Liver (tissue), 10 donors: Measurements from ENCODE around the gene MLLT10. TPM values are rescaled to one million over a fixed set of nuclear protein-coding genes. Genes with fewer than 3 reads are reported as not detected.

Experiments used
- DNase-seq: peaks from one replicate; pipeline ENCODE4 v3.0.0-alpha.2; 2017; ENCODE audit warnings: low spot score
- H3K27ac ChIP-seq, 2 donors: one replicate each; pipeline ENCODE4 v1.7.0; 2013; ENCODE audit warnings: inconsistent platforms in 2 of 2, low read length in 2 of 2, control low read depth in 1 of 2, low read depth in 1 of 2, mild to moderate bottlenecking in 1 of 2
- H3K27me3 ChIP-seq, 4 donors: one replicate each; pipeline versions ENCODE4 v1.6.1 to v1.7.0; 2013; ENCODE audit warnings: low read length in 3 of 4, inconsistent platforms in 1 of 4, mild to moderate bottlenecking in 1 of 4, moderate library complexity in 1 of 4; ENCODE audit not compliant: control insufficient read depth in 4 of 4, insufficient read depth in 4 of 4
- H3K36me3 ChIP-seq, 4 donors: one replicate each; pipeline versions ENCODE4 v1.6.1 to v1.7.0; 2013; ENCODE audit warnings: low read length in 3 of 4, mild to moderate bottlenecking in 3 of 4, low read depth in 1 of 4, moderate library complexity in 1 of 4; ENCODE audit not compliant: control insufficient read depth in 4 of 4, insufficient read depth in 3 of 4
- H3K4me1 ChIP-seq, 4 donors: one replicate each; pipeline versions ENCODE4 v1.6.1 to v1.7.0; 2013; ENCODE audit warnings: low read length in 3 of 4, mild to moderate bottlenecking in 3 of 4, moderate library complexity in 1 of 4; ENCODE audit not compliant: control insufficient read depth in 4 of 4, insufficient read depth in 4 of 4
- H3K4me3 ChIP-seq, 3 donors: one replicate each; pipeline versions ENCODE4 v1.6.1 to v1.7.0; 2013; ENCODE audit warnings: low read length in 3 of 3, control low read depth in 1 of 3, low read depth in 1 of 3, mild to moderate bottlenecking in 1 of 3
- H3K9ac ChIP-seq, 2 donors: one replicate each; pipeline ENCODE4 v1.7.0; 2013; ENCODE audit warnings: low read length in 2 of 2, mild to moderate bottlenecking in 2 of 2, moderate library complexity in 2 of 2, control low read depth in 1 of 2, low read depth in 1 of 2
- H3K9me3 ChIP-seq, 4 donors: one replicate each; pipeline versions ENCODE4 v1.6.1 to v1.7.0; 2013; ENCODE audit warnings: low read length in 3 of 4; ENCODE audit not compliant: control insufficient read depth in 4 of 4
- ATF3 ChIP-seq: IDR thresholded peaks from 2 replicates; pipeline ENCODE4 v1.6.1; 2016; ENCODE audit warnings: antibody characterized with exemption
- CTCF ChIP-seq: fragments of 150-350 bp; IDR thresholded peaks from 2 replicates; pipeline ENCODE4 v1.5.1; 2017; ENCODE audit warnings: improper control_type of control experiment, low read depth, low read length; ENCODE audit not compliant: missing input control
- FOXA1 ChIP-seq: IDR thresholded peaks from 2 replicates; pipeline ENCODE4 v1.6.1; 2016; ENCODE audit warnings: antibody characterized with exemption
- FOXA2 ChIP-seq: IDR thresholded peaks from 2 replicates; pipeline ENCODE4 v1.6.1; 2016; ENCODE audit warnings: antibody characterized with exemption
- GABPA ChIP-seq, 2 donors: IDR thresholded peaks in 1 of 2; conservative IDR thresholded peaks in 1 of 2; 2 replicates each; pipeline ENCODE4 v1.6.1; 2016; ENCODE audit warnings: antibody characterized with exemption in 2 of 2, mild to moderate bottlenecking in 1 of 2, moderate library complexity in 1 of 2
- HNF4A ChIP-seq, 2 donors: conservative IDR thresholded peaks; 2 replicates each; pipeline ENCODE4 v1.6.1; 2016; ENCODE audit warnings: antibody characterized with exemption in 2 of 2, mild to moderate bottlenecking in 2 of 2
- HNF4G ChIP-seq: IDR thresholded peaks from 2 replicates; pipeline ENCODE4 v1.6.1; 2016; ENCODE audit warnings: antibody characterized with exemption
- JUND ChIP-seq, 2 donors: IDR thresholded peaks; 2 replicates each; pipeline ENCODE4 v1.6.1; 2016; ENCODE audit warnings: antibody characterized with exemption in 2 of 2
- NR2F2 ChIP-seq: IDR thresholded peaks from 2 replicates; pipeline ENCODE4 v1.6.1; 2016; ENCODE audit warnings: antibody characterized with exemption
- RAD21 ChIP-seq, 2 donors: IDR thresholded peaks; 2 replicates each; pipeline ENCODE4 v1.6.1; 2016; ENCODE audit warnings: antibody characterized with exemption in 2 of 2, mild to moderate bottlenecking in 2 of 2
- RXRA ChIP-seq, 2 donors: IDR thresholded peaks; 2 replicates each; pipeline ENCODE4 v1.6.1; 2017 to 2018; ENCODE audit warnings: antibody characterized with exemption in 2 of 2, mild to moderate bottlenecking in 1 of 2
- SP1 ChIP-seq: IDR thresholded peaks from 2 replicates; pipeline ENCODE4 v1.6.1; 2018; ENCODE audit warnings: antibody characterized with exemption, mild to moderate bottlenecking
- TAF1 ChIP-seq: conservative IDR thresholded peaks from 2 replicates; pipeline ENCODE4 v1.6.1; 2016; ENCODE audit warnings: antibody characterized with exemption, mild to moderate bottlenecking
- YY1 ChIP-seq: IDR thresholded peaks from 2 replicates; pipeline ENCODE4 v1.6.1; 2016; ENCODE audit warnings: antibody characterized with exemption, mild to moderate bottlenecking
- ZBTB33 ChIP-seq: IDR thresholded peaks from 2 replicates; pipeline ENCODE4 v1.6.1; 2016; ENCODE audit warnings: antibody characterized with exemption
- WGBS: extraction: QIAGEN DNeasy Blood & Tissue Kit; methylation state at CpG from one replicate; pipeline ENCODE4 v1.1.7; 2013; 5-methylcytosine and 5-hydroxymethylcytosine counted together
- polyA plus RNA-seq, 2 donors: library from polyadenylated mRNA; stranded (reverse) in 1 of 2; unstranded in 1 of 2; fragments of 200-250 nt in 1 of 2; fragments of >200 nt in 1 of 2; fragmentation: Nextera tagmentation in 1 of 2; extraction: Ambion mirVana in 1 of 2; gene quantifications; one replicate each; pipeline versions ENCODE4 v1.2.1 to v1.2.3, GENCODE V29; 2013 to 2015
- small RNA-seq: library from RNA; depleted of rRNA; stranded (forward); fragments of <200 nt; gene quantifications from one replicate; pipeline ENCODE3, GENCODE V24; 2014
- total RNA-seq, 2 donors: library from RNA; depleted of rRNA; stranded (reverse); fragments of >200 nt; gene quantifications; one replicate each; pipeline ENCODE4 v1.2.3, GENCODE V29; 2014
- TF ChIP-seq, protein P1 (sequence below): IDR thresholded peaks from 2 replicates; pipeline ENCODE4 v1.6.1; 2016; ENCODE audit warnings: antibody characterized with exemption
- donor health status: healthy.
- donor health status: healthy.
- donor health status: healthy.
- donor health status: healthy.
- donor health status: healthy.

The MLLT10 gene
- total and polyA plus RNA-seq, 4 donors = 11.9 to 47.4 (median 22.6) TPM

GRCh38 chr10:21776883-21777282 is 242.9 kb downstream of the MLLT10 start (continued):
- no peak for TF ChIP-seq ATF3

DNA sequence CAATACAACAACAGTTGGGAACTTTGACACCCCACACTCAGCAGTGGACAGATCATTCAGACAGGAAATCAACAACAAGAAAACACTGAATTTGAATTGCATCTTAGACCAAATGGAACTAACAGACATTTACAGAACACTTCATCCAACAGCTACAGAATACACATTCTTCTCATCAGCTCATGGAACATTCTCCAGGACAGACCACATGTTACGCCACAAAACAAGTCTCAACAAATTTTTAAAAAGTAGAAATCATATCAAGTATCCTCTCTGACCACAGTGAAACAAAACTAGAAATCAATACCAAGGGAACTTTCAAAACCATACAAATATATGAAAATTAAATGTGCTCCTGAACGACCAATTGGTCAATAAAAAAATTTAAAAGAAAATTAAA is 257.2 kb downstream of the MLLT10 start:
- H3K36me3 ChIP-seq = no peaks in the 10 kb centered on the region
- H3K4me1 ChIP-seq = no peaks in the 10 kb centered on the region
- no peak for TF ChIP-seq CTCF
- TF ChIP-seq HNF4G = no peak
- TF ChIP-seq GABPA (IDR thresholded peaks at IDR 0.05 in 1 of 2, conservative IDR thresholded peaks at IDR 0.05 in 1 of 2) = no peak
- no peak for TF ChIP-seq FOXA2
- TF ChIP-seq FOXA1 = no peak
- no peak for TF ChIP-seq RAD21 (IDR thresholded peaks at IDR 0.05)
- TF ChIP-seq, protein P1, sequence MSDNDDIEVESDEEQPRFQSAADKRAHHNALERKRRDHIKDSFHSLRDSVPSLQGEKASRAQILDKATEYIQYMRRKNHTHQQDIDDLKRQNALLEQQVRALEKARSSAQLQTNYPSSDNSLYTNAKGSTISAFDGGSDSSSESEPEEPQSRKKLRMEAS = no peak
- no peak for TF ChIP-seq YY1
- TF ChIP-seq ATF3 = no peak
- TF ChIP-seq RXRA (IDR thresholded peaks at IDR 0.05) = no peak
- no peak for TF ChIP-seq TAF1
- no peak for TF ChIP-seq ZBTB33
- no peak for TF ChIP-seq SP1
- no peak for TF ChIP-seq HNF4A (conservative IDR thresholded peaks at IDR 0.05)
- TF ChIP-seq JUND (IDR thresholded peaks at IDR 0.05) = no peak
- no peak for TF ChIP-seq NR2F2
- H3K9ac ChIP-seq = no peak overlapping the region
- DNase-seq = no peak
- H3K4me3 ChIP-seq = no peak overlapping the region
- no peaks in the 10 kb centered on the region for H3K27me3 ChIP-seq
- H3K9me3 ChIP-seq = peaks cover 0 to 2% (median 0%) of the 10 kb centered on the region in 4 donors
- no peak overlapping the region for H3K27ac ChIP-seq
- WGBS = 96% methylated on average over 2 of the region's 2 CpGs

Small RNA genes within 50 kb of the gene (small RNA-seq; reads per million reads assigned to genes)
- gene MIR1915 (not detected), gene RN7SKP219 (not detected), gene RNU6-1141P (0.09 reads per million), gene RNU6-306P (not detected)

Other genes starting within 250 kb of the MLLT10 start
- gene SKIDA1, start 8.6 kb upstream of the MLLT10 start, total RNA-seq = 1 to 10 TPM; 2.3 to 2.6 TPM
- gene SKIDA1, start 8.6 kb upstream of the MLLT10 start, polyA plus RNA-seq = under 1 TPM; 0.63 to 0.84 TPM